Tibial nerve (tissue), 4 donors: ENCODE results near the gene ANKRD11. TPM values are rescaled to one million over a fixed set of nuclear protein-coding genes. Genes with fewer than 3 reads are reported as not detected.

ENCODE experiments used
- DNase-seq, 2 donors: peaks; one replicate each; pipeline ENCODE4 v3.0.0-alpha.2; 2019; ENCODE audit warnings: low spot score in 2 of 2
- H3K27ac ChIP-seq, 4 donors: fragments of 200-600 bp; sonication (generic) in 3 of 4; one replicate each; pipeline ENCODE4 v1.5.1; 2017 to 2019; ENCODE audit warnings: mild to moderate bottlenecking in 1 of 4
- H3K27me3 ChIP-seq, 2 donors: fragments of 200-600 bp; sonication (generic) in 1 of 2; one replicate each; pipeline versions ENCODE4 v1.5.1 to v1.6.0; 2017 to 2019
- H3K36me3 ChIP-seq, 3 donors: fragments of 200-600 bp; sonication (generic); one replicate each; pipeline ENCODE4 v1.5.1; 2018 to 2019
- H3K4me1 ChIP-seq, 4 donors: fragments of 200-600 bp; sonication (generic) in 3 of 4; one replicate each; pipeline ENCODE4 v1.5.1; 2017 to 2019
- H3K4me3 ChIP-seq, 4 donors: fragments of 200-600 bp; sonication (generic) in 3 of 4; one replicate each; pipeline ENCODE4 v1.5.1; 2017 to 2019; ENCODE audit warnings: mild to moderate bottlenecking in 1 of 4, moderate library complexity in 1 of 4
- H3K9me3 ChIP-seq, 4 donors: fragments of 200-600 bp; sonication (generic) in 3 of 4; one replicate each; pipeline ENCODE4 v1.5.1; 2017 to 2019
- CTCF ChIP-seq, 5 experiments: fragments of 200-600 bp in 3 of 5; fragments of 450-650 bp in 2 of 5; sonication (generic) in 3 of 5; IDR thresholded peaks; one replicate each; pipeline ENCODE4 v1.5.1; 2016 to 2019; ENCODE audit warnings: antibody characterized with exemption in 5 of 5, mild to moderate bottlenecking in 3 of 5, moderate library complexity in 2 of 5
- EP300 ChIP-seq, 2 donors: sonication (generic); formaldehyde crosslinking; IDR thresholded peaks; one replicate each; pipeline ENCODE4 v1.6.1; 2017; ENCODE audit warnings: antibody characterized with exemption in 2 of 2, mild to moderate bottlenecking in 1 of 2
- POLR2A ChIP-seq, 2 donors: fragments of 450-650 bp; IDR thresholded peaks; one replicate each; pipeline ENCODE4 v1.6.1; 2017; ENCODE audit warnings: antibody characterized with exemption in 2 of 2, mild to moderate bottlenecking in 2 of 2, moderate library complexity in 2 of 2
- WGBS, 2 donors: methylation state at CpG; one replicate each; pipeline ENCODE4 v1.1.5; 2018; 5-methylcytosine and 5-hydroxymethylcytosine counted together
- total RNA-seq, 4 donors: library from RNA; depleted of rRNA; stranded (reverse); fragments of >200 nt; gene quantifications; one replicate each; pipeline ENCODE4 v1.1.0, GENCODE V29; 2016

ANKRD11 gene
- total RNA-seq, 4 donors from 2014 or later: 104 to 177 (median 112) TPM

GRCh38 chr16:89257757-89258465, 232.4 kb downstream of the ANKRD11 start:
- TF ChIP-seq CTCF (IDR thresholded peaks at IDR 0.05): no peak
- no peak for TF ChIP-seq EP300 (IDR thresholded peaks at IDR 0.05)
- TF ChIP-seq POLR2A (IDR thresholded peaks at IDR 0.05): no peak
- peaks cover 0 to 21% of the 10 kb centered on the region in 2 donors for H3K27me3 ChIP-seq
- H3K4me3 ChIP-seq: peak overlapping the region in 3 of 4 donors; percentile 26 to 45 (median 34)
- no peaks in the 10 kb centered on the region for H3K36me3 ChIP-seq
- WGBS, 2 donors: 71 to 75% methylated on average over 18 of the region's 18 CpGs
- peaks cover 0 to 16% (median 10%) of the 10 kb centered on the region in 4 donors for H3K4me1 ChIP-seq
- H3K27ac ChIP-seq: peak overlapping the region in 1 of 4 donors; percentile 34
- peaks cover 0 to 12% (median 0%) of the 10 kb centered on the region in 4 donors for H3K9me3 ChIP-seq
- DNase-seq: no peak

GRCh38 chr16:89257281-89257731, 233.1 kb downstream of the ANKRD11 start:
- no peak for DNase-seq

GRCh38 chr16:89256651-89257254, 233.6 kb downstream of the ANKRD11 start:
- H3K27me3 ChIP-seq: peaks cover 0 to 21% of the 10 kb centered on the region in 2 donors
- H3K27ac ChIP-seq: no peak overlapping the region
- no peak for DNase-seq
- H3K4me3 ChIP-seq: peak overlapping the region; percentile 26 to 45 (median 38)
- 7 to 11% methylated on average over 10 to 26 of the region's 57 CpGs for WGBS, 2 donors
- H3K9me3 ChIP-seq: peaks cover 0 to under 1% (median 0%) of the 10 kb centered on the region in 4 donors
- H3K36me3 ChIP-seq: no peaks in the 10 kb centered on the region
- TF ChIP-seq POLR2A (IDR thresholded peaks at IDR 0.05): no peak
- TF ChIP-seq EP300 (IDR thresholded peaks at IDR 0.05): no peak
- TF ChIP-seq CTCF (IDR thresholded peaks at IDR 0.05): no peak
- peaks cover 0 to 16% (median 10%) of the 10 kb centered on the region in 4 donors for H3K4me1 ChIP-seq

More at GRCh38 chr16:89257281-89257731, 233.1 kb downstream of the ANKRD11 start:
- peaks cover 0 to 16% (median 10%) of the 10 kb centered on the region in 4 donors for H3K4me1 ChIP-seq
- peak overlapping the region; percentile 26 to 45 (median 38) for H3K4me3 ChIP-seq
- TF ChIP-seq POLR2A (IDR thresholded peaks at IDR 0.05): no peak
- no peak for TF ChIP-seq EP300 (IDR thresholded peaks at IDR 0.05)
- TF ChIP-seq CTCF (IDR thresholded peaks at IDR 0.05): no peak
- H3K27me3 ChIP-seq: peaks cover 0 to 21% of the 10 kb centered on the region in 2 donors
- H3K27ac ChIP-seq: peak overlapping the region in 1 of 4 donors; percentile 34
- H3K36me3 ChIP-seq: no peaks in the 10 kb centered on the region
- 1 to 2% methylated on average over 23 to 44 of the region's 44 CpGs for WGBS, 2 donors
- H3K9me3 ChIP-seq: peaks cover 0 to 6% (median 0%) of the 10 kb centered on the region in 4 donors

GRCh38 chr16:89253548-89254287, 236.6 kb downstream of the ANKRD11 start:
- Histone ChIP-seq H3K4me1 (peaks cover 0 to 16% (median 10%) of the 10 kb centered on the region in 4 donors), H3K27ac (no peak overlapping the region), H3K36me3 (no peaks in the 10 kb centered on the region), H3K9me3 (peaks cover 0 to 7% (median 0%) of the 10 kb centered on the region in 4 donors), H3K27me3 (peaks cover 0 to 21% of the 10 kb centered on the region in 2 donors), H3K4me3 (no peak overlapping the region)
- 93% methylated on average over 10 of the region's 10 CpGs for WGBS, 2 donors
- DNase-seq: no peak
- TF ChIP-seq CTCF (IDR thresholded peaks at IDR 0.05) (no peak), POLR2A (IDR thresholded peaks at IDR 0.05) (no peak), EP300 (IDR thresholded peaks at IDR 0.05) (no peak)
